Caki2 (cell line): ENCODE measurements around the gene MXD1. TPM values are rescaled to one million over a fixed set of nuclear protein-coding genes. Genes with fewer than 3 reads are reported as not detected.

ENCODE experiments used
- total RNA-seq: library from RNA; depleted of rRNA; stranded (reverse); fragments of >200 nt; shearing (Covaris generic); gene quantifications from 2 replicates; pipeline ENCODE4 v1.2.3, GENCODE V29; 2014; ENCODE audit warnings: low replicate concordance; rRNA removed

The MXD1 gene
- total RNA-seq, 1 experiment from 2014 or later = 0.88 TPM

Other genes starting within 250 kb of the MXD1 start
- gene ANXA4, start 173.0 kb upstream of the MXD1 start, total RNA-seq = 309 and 330 TPM in 2 replicates
- 12.8 and 16.9 TPM in 2 replicates for gene GMCL1, start 85.4 kb upstream of the MXD1 start, total RNA-seq
- gene SNRNP27, start 21.2 kb upstream of the MXD1 start, total RNA-seq = 79.2 and 99.1 TPM in 2 replicates
- gene ASPRV1, start 46.5 kb downstream of the MXD1 start, total RNA-seq = 0.12 and 0.81 TPM in 2 replicates
- 127 and 135 TPM in 2 replicates for gene PCBP1, start 172.4 kb downstream of the MXD1 start, total RNA-seq